Progenitor cell of endocrine pancreas (in vitro differentiated cells): ENCODE results near the gene CTNNAL1. TPM values are rescaled to one million over a fixed set of nuclear protein-coding genes. Genes with fewer than 3 reads are reported as not detected.

ENCODE experiments used
- DNase-seq: peaks from one replicate; pipeline ENCODE4 v3.0.0; 2021; ENCODE audit warnings: low spot score; ENCODE audit not compliant: unreplicated experiment
- H3K27ac Mint-ChIP-seq: 2 replicates; pipeline ENCODE4 v1.8.0; 2021; ENCODE audit warnings: mild to moderate bottlenecking, moderate library complexity, mixed read lengths
- H3K27me3 Mint-ChIP-seq: 2 replicates; pipeline ENCODE4 v1.8.0; 2021; ENCODE audit warnings: mixed read lengths
- H3K36me3 Mint-ChIP-seq: 2 replicates; pipeline ENCODE4 v1.8.0; 2022; ENCODE audit warnings: mixed read lengths; ENCODE audit not compliant: insufficient read depth
- H3K4me1 Mint-ChIP-seq: 2 replicates; pipeline ENCODE4 v1.8.0; 2021; ENCODE audit warnings: low read depth, mixed read lengths
- H3K4me3 Mint-ChIP-seq: 2 replicates; pipeline ENCODE4 v1.8.0; 2021; ENCODE audit warnings: low read depth, mild to moderate bottlenecking, moderate library complexity, mixed read lengths
- H3K9me3 Mint-ChIP-seq: 2 replicates; pipeline ENCODE4 v1.8.0; 2021; ENCODE audit warnings: low read depth, mixed read lengths
- CTCF ChIP-seq: fragments of 200-600 bp; sonication (generic); IDR thresholded peaks from one replicate; pipeline ENCODE4 v1.5.0; 2021; ENCODE audit warnings: antibody characterized with exemption, mild to moderate bottlenecking; ENCODE audit not compliant: unreplicated experiment
- total RNA-seq: library from RNA; stranded (reverse); gene quantifications from 2 replicates; pipeline ENCODE4 v1.2.1, GENCODE V29; 2021

The CTNNAL1 gene
- total RNA-seq, 1 donor from 2014 or later = 42.8 TPM

GRCh38 chr9:109027176-109027575 is 13.9 kb upstream of the CTNNAL1 start:
- no peaks in the 10 kb centered on the region for H3K9me3 Mint-ChIP-seq
- H3K4me3 Mint-ChIP-seq = no peak overlapping the region
- peaks cover 6% of the 10 kb centered on the region for H3K36me3 Mint-ChIP-seq
- H3K27me3 Mint-ChIP-seq = no peaks in the 10 kb centered on the region
- DNase-seq = no peak
- peaks cover 11% of the 10 kb centered on the region for H3K4me1 Mint-ChIP-seq
- H3K27ac Mint-ChIP-seq = no peak overlapping the region
- TF ChIP-seq CTCF = no peak

- TF ChIP-seq CTCF = no peak
- Mint-ChIP-seq H3K4me1 (peaks cover 11% of the 10 kb centered on the region), H3K36me3 (peaks cover 3% of the 10 kb centered on the region), H3K9me3 (no peaks in the 10 kb centered on the region), H3K27ac (peak overlapping the region; percentile 88), H3K4me3 (no peak overlapping the region), H3K27me3 (no peaks in the 10 kb centered on the region)
- DNase-seq = no peak
Measured at GRCh38 chr9:109026306-109026705, 13.0 kb upstream of the CTNNAL1 start.

DNA sequence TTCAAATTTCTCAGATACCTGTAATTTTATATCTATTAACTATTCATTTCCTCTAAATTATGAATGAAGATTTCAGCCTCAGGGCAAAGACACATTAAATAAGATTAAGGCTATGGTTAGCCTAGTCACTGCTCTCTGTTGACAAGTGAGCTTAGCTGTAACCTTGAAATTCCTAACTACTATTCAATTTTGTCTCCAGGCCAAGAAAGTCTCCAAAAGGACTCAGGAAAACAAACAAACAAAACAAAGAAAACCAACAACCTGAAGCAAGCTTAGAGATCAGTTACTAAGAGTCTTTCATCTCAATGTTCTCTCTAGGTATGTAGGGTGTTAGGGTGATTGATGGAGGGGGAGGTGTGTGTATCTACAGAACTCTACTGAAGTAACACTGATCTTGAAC is 9.6 kb upstream of the CTNNAL1 start:
- H3K9me3 Mint-ChIP-seq = no peaks in the 10 kb centered on the region
- no peak for DNase-seq
- no peak for TF ChIP-seq CTCF
- no peaks in the 10 kb centered on the region for H3K27me3 Mint-ChIP-seq
- no peak overlapping the region for H3K4me3 Mint-ChIP-seq
- H3K36me3 Mint-ChIP-seq = peaks cover 7% of the 10 kb centered on the region
- peak overlapping the region; percentile 10 for H3K27ac Mint-ChIP-seq
- peaks cover 13% of the 10 kb centered on the region for H3K4me1 Mint-ChIP-seq

- Mint-ChIP-seq H3K36me3 (peaks cover 7% of the 10 kb centered on the region), H3K9me3 (no peaks in the 10 kb centered on the region), H3K4me3 (no peak overlapping the region), H3K27me3 (no peaks in the 10 kb centered on the region), H3K4me1 (peaks cover 10% of the 10 kb centered on the region), H3K27ac (no peak overlapping the region)
- TF ChIP-seq CTCF = no peak
- DNase-seq = no peak
Measured at GRCh38 chr9:109020581-109021511, 7.5 kb upstream of the CTNNAL1 start.

- Mint-ChIP-seq H3K27ac (no peak overlapping the region), H3K4me1 (peaks cover 10% of the 10 kb centered on the region), H3K27me3 (no peaks in the 10 kb centered on the region), H3K9me3 (no peaks in the 10 kb centered on the region), H3K4me3 (no peak overlapping the region), H3K36me3 (peaks cover 7% of the 10 kb centered on the region)
- DNase-seq = no peak
- no peak for TF ChIP-seq CTCF
Measured at GRCh38 chr9:109020113-109020512, 6.8 kb upstream of the CTNNAL1 start.
